ENCODE results near the gene BOK. TPM values are rescaled to one million over a fixed set of nuclear protein-coding genes. Genes with fewer than 3 reads are reported as not detected.

The BOK gene
- total and polyA plus RNA-seq, 2 of the 4 experiments (the other 2 are of a cell fraction) = 13.3 to 34.4 TPM

GRCh38 chr2:241546771-241547498 lies 11.6 kb upstream of the BOK start:
- Histone ChIP-seq H2BK20ac (ENCODE audit: low read depth, low read length) (peak overlapping the region; percentile 98), H3K27me3 (ENCODE audit: control insufficient read depth, insufficient read depth, low read length) (peaks cover 2% of the 10 kb centered on the region; the same call in 1 of the 2 replicates), H3K9ac (ENCODE audit: low read depth, low read length) (peak overlapping the region; percentile 33), H3K9me1 (ENCODE audit: insufficient read depth, low read length) (peaks cover 32% of the 10 kb centered on the region), H3K36me3 (ENCODE audit: control insufficient read depth, insufficient read depth, low read length) (no peaks in the 10 kb centered on the region), H2AK5ac (ENCODE audit: low read depth, low read length) (peak overlapping the region; percentile 99), H3K4me2 (ENCODE audit: low read depth, low read length) (peak overlapping the region; percentile 25), H3K56ac (ENCODE audit: extremely low read depth, insufficient read depth, low read length) (peak overlapping the region; percentile 75), H2AK9ac (replicated peaks; ENCODE audit: low read depth, low read length, poor library complexity) (peak overlapping the region; percentile 98), H3K79me1 (ENCODE audit: low read depth in 1 of 2, low read length in 2 of 2) (peaks cover 4 to 28% of the 10 kb centered on the region in 2 experiments; a peak in 2 of 4 replicates), H3K4ac (ENCODE audit: low read depth, low read length) (peak overlapping the region; percentile 97), H2BK15ac (ENCODE audit: low read depth, low read length) (peak overlapping the region; percentile 99; the same call in 2 of the 3 replicates), H2AFZ (replicated peaks; ENCODE audit: low read length, poor library complexity) (peak overlapping the region; percentile 90), H3K4me3 (ENCODE audit: insufficient read depth, low read depth, low read length) (no peak overlapping the region), H4K5ac (ENCODE audit: low read depth, low read length) (peak overlapping the region; percentile 56), H3K27ac (ENCODE audit: insufficient read depth, low read length) (peak overlapping the region; percentile 65), H4K20me1 (ENCODE audit: insufficient read depth, low read length) (peaks cover 3% of the 10 kb centered on the region; the same call in 1 of the 2 replicates), H3K4me1 (ENCODE audit: control insufficient read depth, insufficient read depth, low read length) (peaks cover 47% of the 10 kb centered on the region), H3K23ac (ENCODE audit: low read depth, low read length) (peak overlapping the region; percentile 88), H4K8ac (ENCODE audit: low read depth in 2 of 2, low read length in 2 of 2) (peak overlapping the region; percentile 85 to 96; a peak in 3 of 4 replicates), H2BK120ac (ENCODE audit: low read depth, low read length) (peak overlapping the region; percentile 98), H4K91ac (ENCODE audit: insufficient read depth, low read depth, low read length) (peak overlapping the region; percentile 97), H2BK5ac (ENCODE audit: low read depth, low read length, poor library complexity, severe bottlenecking) (peak overlapping the region; percentile 87), H3K18ac (ENCODE audit: low read depth, low read length) (peak overlapping the region; percentile 93), H3K9me3 (ENCODE audit: control insufficient read depth, insufficient read depth, low read length) (no peaks in the 10 kb centered on the region), H3K14ac (replicated peaks; ENCODE audit: low read depth, low read length) (peak overlapping the region; percentile 94)
- intact Hi-C loops (cut with micrococcal nuclease) = no loop called here
- BruUV-seq (replicated peaks) = no TSS peak
- ATAC-seq (ENCODE audit: low read depth) (peak; percentile 59), DNase-seq (peak; percentile 93)
- dilution Hi-C loops (cut with HindIII; ENCODE audit: low sequenced_read_pairs, unreplicated experiment) = no loop called here
- in situ Hi-C loops (cut with MboI; ENCODE audit: low sequenced_read_pairs) = no loop called here
- CTCF ChIA-PET = interaction anchor here (0.6 kb wide), 1 partner anchor 166 kb away, joined by 4 read pairs; no protein-coding TSS in a partner anchor
- whole genome bisulfite sequencing, 2 experiments (ENCODE audit: extremely low coverage in 2 of 2, insufficient read length in 1 of 2) = 8% methylated on average over 9 of the region's 25 CpGs; no CpG with 5 or more reads in 1 of the 2 experiments
- POLR2A ChIA-PET (ENCODE audit: unreplicated experiment) = no interaction called here
- TF ChIP-seq CHD1 (IDR thresholded peaks at IDR 0.05; ENCODE audit: low read depth, low read length) = no peak
- TF ChIP-seq NFE2L2 (IDR thresholded peaks at IDR 0.05; ENCODE audit: low read depth, low read length) = no peak
- no peak for TF ChIP-seq ELK1 (IDR thresholded peaks at IDR 0.05; ENCODE audit: borderline replicate concordance, low read depth, low read length)
- no peak for TF ChIP-seq POLR2A (IDR thresholded peaks at IDR 0.05; ENCODE audit: low read depth, low read length)
- TF ChIP-seq FOS (IDR thresholded peaks at IDR 0.05; ENCODE audit: low read depth, low read length) = no peak
- no peak for TF ChIP-seq USF2 (IDR thresholded peaks at IDR 0.05; ENCODE audit: low read depth, low read length)
- peak; percentile 80; the same call in 1 of the 2 replicates for TF ChIP-seq MXI1 (IDR thresholded peaks at IDR 0.05; ENCODE audit: borderline replicate concordance, low read depth, low read length)
- no peak for TF ChIP-seq CTCF (conservative IDR thresholded peaks at IDR 0.05; ENCODE audit: low read depth, low read length)
- no peak for TF ChIP-seq CEBPB (IDR thresholded peaks at IDR 0.05; ENCODE audit: low read depth, low read length)
- no peak for TF ChIP-seq MAFK (IDR thresholded peaks at IDR 0.05; ENCODE audit: low read depth, low read length)
- peak; percentile 69; the same call in 1 of the 2 replicates for TF ChIP-seq MAZ (IDR thresholded peaks at IDR 0.05; ENCODE audit: borderline replicate concordance, low read depth, low read length)
- TF ChIP-seq BHLHE40 (IDR thresholded peaks at IDR 0.05; ENCODE audit: low read depth, low read length) = peak; percentile 36; the same call in 1 of the 2 replicates
- no peak for TF ChIP-seq RAD21 (IDR thresholded peaks at IDR 0.05; ENCODE audit: low read length)
- no peak for TF ChIP-seq SMC3 (IDR thresholded peaks at IDR 0.05; ENCODE audit: low read depth, low read length)
